ENCODE measurements around the gene TIMD4. TPM values are rescaled to one million over a fixed set of nuclear protein-coding genes. Genes with fewer than 3 reads are reported as not detected.

The TIMD4 gene
- total RNA-seq, 1 experiment from 2014 or later, result not detected

- no peak for TF ChIP-seq EZH2 (IDR thresholded peaks at IDR 0.05; ENCODE audit: low read length, unreplicated experiment)
- TF ChIP-seq EZH2phosphoT487 (IDR thresholded peaks at IDR 0.05; ENCODE audit: borderline replicate concordance, low read length), result no peak
- no peak for TF ChIP-seq CTCF (conservative IDR thresholded peaks at IDR 0.05; ENCODE audit: low read depth, low read length)
- ATAC-seq (no peak), DNase-seq (no peak)
- H3K9me3 ChIP-seq (ENCODE audit: low read length), result peaks cover 15% of the 10 kb centered on the region; the same call in 1 of the 2 replicates
- CTCF ChIA-PET, result no interaction called here
- H3K27me3 ChIP-seq (ENCODE audit: low read length), result 0 out of 2 replicates have a peak, but pooled peaks cover 6% of the 10 kb centered on the region
- H3K4me2 ChIP-seq (ENCODE audit: low read length), result no peak overlapping the region
- no peak overlapping the region for H3K27ac ChIP-seq (ENCODE audit: low read length)
- no peaks in the 10 kb centered on the region for H3K79me2 ChIP-seq (ENCODE audit: low read length)
- BruUV-seq (replicated peaks), result no TSS peak
- intact Hi-C loops (cut with micrococcal nuclease), result no loop called here
- no peaks in the 10 kb centered on the region for H3F3A ChIP-seq (ENCODE audit: low read length, unreplicated experiment)
- no peaks in the 10 kb centered on the region for H3K36me3 ChIP-seq (ENCODE audit: low read depth, low read length)
- H2AFZ ChIP-seq (ENCODE audit: low read length), result no peak overlapping the region
- no peak overlapping the region for H3K4me3 ChIP-seq (ENCODE audit: low read length)
- H3K9ac ChIP-seq (ENCODE audit: low read length), result no peak overlapping the region
- H3K9me2 ChIP-seq (replicated peaks; ENCODE audit: low read length), result no peaks in the 10 kb centered on the region
- H4K20me1 ChIP-seq (ENCODE audit: low read length), result no peaks in the 10 kb centered on the region
- POLR2A ChIA-PET (ENCODE audit: unreplicated experiment), result no interaction called here
- no peaks in the 10 kb centered on the region for H3K4me1 ChIP-seq (ENCODE audit: insufficient read depth, low read length)
Observed at GRCh38 chr5:156870498-156870839, 92.6 kb downstream of the TIMD4 start.

Other genes starting within 250 kb of the TIMD4 start
- 0.07 TPM in 1 of 2 replicates, not detected in the other for gene PPP1R2B, start 112.9 kb downstream of the TIMD4 start, total RNA-seq (2014; rRNA removed)
- gene HAVCR1, start 95.9 kb upstream of the TIMD4 start, total RNA-seq (2014; rRNA removed), result not detected in 2 replicates
- 0.04 TPM in 1 of 2 replicates, not detected in the other for gene HAVCR2, start 145.8 kb upstream of the TIMD4 start, total RNA-seq (2014; rRNA removed)
- gene MED7, start 179.6 kb upstream of the TIMD4 start, total RNA-seq (2014; rRNA removed), result 10.6 and 14.8 TPM in 2 replicates
- not detected in 2 replicates for gene GARIN3, start 203.0 kb upstream of the TIMD4 start, total RNA-seq (2014; rRNA removed)
- 0.58 and 0.69 TPM in 2 replicates for gene ITK, start 217.6 kb upstream of the TIMD4 start, total RNA-seq (2014; rRNA removed)

All from PC-3 (cell line).